ENCODE data around the gene ANXA1. TPM values are rescaled to one million over a fixed set of nuclear protein-coding genes. Genes with fewer than 3 reads are reported as not detected.

Gene ANXA1
- total RNA-seq, 1 experiment from 2014 or later, result 2.1 TPM

DNA sequence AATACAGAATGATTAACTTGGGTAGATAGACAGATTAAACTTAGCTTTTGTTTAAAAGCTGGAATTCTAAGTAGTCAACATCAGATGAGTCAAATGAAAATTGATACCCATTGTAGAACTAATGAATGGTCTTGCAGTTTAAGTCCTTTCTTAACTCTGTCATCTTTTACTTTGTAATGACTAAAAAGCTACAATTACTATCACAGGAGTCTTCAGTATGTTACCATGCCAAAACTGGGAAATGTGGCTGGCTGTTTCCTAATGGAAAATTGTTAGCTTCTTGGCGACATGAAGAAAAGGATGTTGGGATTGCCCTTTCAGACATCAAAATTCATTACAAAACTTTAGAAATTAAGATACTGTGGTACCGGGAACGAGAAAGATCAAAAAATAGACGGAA, 20.2 kb upstream of the ANXA1 start:
- no peak for ATAC-seq
- H3K27me3 Mint-ChIP-seq (ENCODE audit: low read depth), result no peaks in the 10 kb centered on the region
- ChIA-PET POLR2A (no interaction called here), CTCF (interaction anchor here (1.2 kb wide), 1 partner anchor 24 kb away, joined by 3 read pairs; no protein-coding TSS in a partner anchor)
- H3K4me3 Mint-ChIP-seq, result no peak overlapping the region
- H3K27ac Mint-ChIP-seq, result no peak overlapping the region
- H3K36me3 Mint-ChIP-seq, result no peaks in the 10 kb centered on the region
- no peaks in the 10 kb centered on the region for H3K9me3 Mint-ChIP-seq
- no peak for DNase-seq (ENCODE audit: low spot score)
- peaks cover 15% of the 10 kb centered on the region for H3K4me1 Mint-ChIP-seq
- TF ChIP-seq SMAD4 (CRISPR knock-in tag; IDR thresholded peaks at IDR 0.05) (no peak), TCF7 (CRISPR knock-in tag; IDR thresholded peaks at IDR 0.05; ENCODE audit: low read depth) (no peak), STAT6 (CRISPR knock-in tag; conservative IDR thresholded peaks at IDR 0.05; ENCODE audit: low read depth) (no peak), ZNF671 (CRISPR knock-in tag; IDR thresholded peaks at IDR 0.05) (no peak), ELF4 (CRISPR knock-in tag; IDR thresholded peaks at IDR 0.05; ENCODE audit: low read depth) (no peak), GTF2I (CRISPR knock-in tag; conservative IDR thresholded peaks at IDR 0.05) (no peak), CREB1 (CRISPR knock-in tag; IDR thresholded peaks at IDR 0.05) (no peak), ZNF317 (CRISPR knock-in tag; IDR thresholded peaks at IDR 0.05; ENCODE audit: borderline replicate concordance, low read depth) (no peak), CBFB (CRISPR knock-in tag; IDR thresholded peaks at IDR 0.05; ENCODE audit: low read depth) (no peak), CREM (CRISPR knock-in tag; IDR thresholded peaks at IDR 0.05) (no peak), RORB (CRISPR knock-in tag; IDR thresholded peaks at IDR 0.05) (no peak), PRDM15 (CRISPR knock-in tag; IDR thresholded peaks at IDR 0.05) (no peak), ESRRA (CRISPR knock-in tag; IDR thresholded peaks at IDR 0.05; ENCODE audit: borderline replicate concordance) (no peak), ZNF219 (CRISPR knock-in tag; IDR thresholded peaks at IDR 0.05; ENCODE audit: borderline replicate concordance) (no peak), JAZF1 (CRISPR knock-in tag; IDR thresholded peaks at IDR 0.05) (no peak), ZNF232 (CRISPR knock-in tag; IDR thresholded peaks at IDR 0.05) (no peak), MAX (CRISPR knock-in tag; IDR thresholded peaks at IDR 0.05) (no peak)
- TF ChIP-seq, protein P1, sequence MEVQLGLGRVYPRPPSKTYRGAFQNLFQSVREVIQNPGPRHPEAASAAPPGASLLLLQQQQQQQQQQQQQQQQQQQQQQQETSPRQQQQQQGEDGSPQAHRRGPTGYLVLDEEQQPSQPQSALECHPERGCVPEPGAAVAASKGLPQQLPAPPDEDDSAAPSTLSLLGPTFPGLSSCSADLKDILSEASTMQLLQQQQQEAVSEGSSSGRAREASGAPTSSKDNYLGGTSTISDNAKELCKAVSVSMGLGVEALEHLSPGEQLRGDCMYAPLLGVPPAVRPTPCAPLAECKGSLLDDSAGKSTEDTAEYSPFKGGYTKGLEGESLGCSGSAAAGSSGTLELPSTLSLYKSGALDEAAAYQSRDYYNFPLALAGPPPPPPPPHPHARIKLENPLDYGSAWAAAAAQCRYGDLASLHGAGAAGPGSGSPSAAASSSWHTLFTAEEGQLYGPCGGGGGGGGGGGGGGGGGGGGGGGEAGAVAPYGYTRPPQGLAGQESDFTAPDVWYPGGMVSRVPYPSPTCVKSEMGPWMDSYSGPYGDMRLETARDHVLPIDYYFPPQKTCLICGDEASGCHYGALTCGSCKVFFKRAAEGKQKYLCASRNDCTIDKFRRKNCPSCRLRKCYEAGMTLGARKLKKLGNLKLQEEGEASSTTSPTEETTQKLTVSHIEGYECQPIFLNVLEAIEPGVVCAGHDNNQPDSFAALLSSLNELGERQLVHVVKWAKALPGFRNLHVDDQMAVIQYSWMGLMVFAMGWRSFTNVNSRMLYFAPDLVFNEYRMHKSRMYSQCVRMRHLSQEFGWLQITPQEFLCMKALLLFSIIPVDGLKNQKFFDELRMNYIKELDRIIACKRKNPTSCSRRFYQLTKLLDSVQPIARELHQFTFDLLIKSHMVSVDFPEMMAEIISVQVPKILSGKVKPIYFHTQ (CRISPR knock-in tag; IDR thresholded peaks at IDR 0.05), result no peak
- TF ChIP-seq, protein P2, sequence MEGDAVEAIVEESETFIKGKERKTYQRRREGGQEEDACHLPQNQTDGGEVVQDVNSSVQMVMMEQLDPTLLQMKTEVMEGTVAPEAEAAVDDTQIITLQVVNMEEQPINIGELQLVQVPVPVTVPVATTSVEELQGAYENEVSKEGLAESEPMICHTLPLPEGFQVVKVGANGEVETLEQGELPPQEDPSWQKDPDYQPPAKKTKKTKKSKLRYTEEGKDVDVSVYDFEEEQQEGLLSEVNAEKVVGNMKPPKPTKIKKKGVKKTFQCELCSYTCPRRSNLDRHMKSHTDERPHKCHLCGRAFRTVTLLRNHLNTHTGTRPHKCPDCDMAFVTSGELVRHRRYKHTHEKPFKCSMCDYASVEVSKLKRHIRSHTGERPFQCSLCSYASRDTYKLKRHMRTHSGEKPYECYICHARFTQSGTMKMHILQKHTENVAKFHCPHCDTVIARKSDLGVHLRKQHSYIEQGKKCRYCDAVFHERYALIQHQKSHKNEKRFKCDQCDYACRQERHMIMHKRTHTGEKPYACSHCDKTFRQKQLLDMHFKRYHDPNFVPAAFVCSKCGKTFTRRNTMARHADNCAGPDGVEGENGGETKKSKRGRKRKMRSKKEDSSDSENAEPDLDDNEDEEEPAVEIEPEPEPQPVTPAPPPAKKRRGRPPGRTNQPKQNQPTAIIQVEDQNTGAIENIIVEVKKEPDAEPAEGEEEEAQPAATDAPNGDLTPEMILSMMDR (IDR thresholded peaks at IDR 0.05), result no peak
